Measurements from ENCODE around the gene RBFOX1. TPM values are rescaled to one million over a fixed set of nuclear protein-coding genes. Genes with fewer than 3 reads are reported as not detected.

The RBFOX1 gene
- total RNA-seq, 1 experiment from 2014 or later: not detected

DNA sequence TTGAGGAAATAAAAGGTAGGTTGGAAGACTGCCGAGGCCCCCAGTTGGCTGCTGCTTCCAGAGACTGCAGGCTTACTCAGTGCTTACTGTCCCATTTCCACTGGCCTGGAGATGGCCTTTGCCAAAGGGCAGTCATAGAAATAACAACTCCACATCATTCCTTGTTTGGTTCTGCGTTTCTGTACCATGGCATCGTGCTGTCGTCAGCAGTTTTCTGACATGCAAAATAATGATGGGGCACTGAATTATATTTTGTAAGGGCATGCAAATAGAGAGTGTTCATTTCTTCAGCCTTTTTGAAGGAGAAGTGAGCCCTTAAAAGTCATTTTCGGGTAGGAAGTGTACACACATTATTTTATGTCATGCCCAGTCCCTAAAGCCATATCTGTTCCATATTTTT, 88.9 kb downstream of the RBFOX1 start:
- ATAC-seq: no peak
- H3K36me3 ChIP-seq (ENCODE audit: control insufficient read depth in 1 of 2, insufficient read depth in 2 of 2, low read length in 2 of 2): no peaks in the 10 kb centered on the region
- no TSS peak for BruUV-seq (replicated peaks)
- H3K79me2 ChIP-seq (ENCODE audit: insufficient read depth, low read length): no peaks in the 10 kb centered on the region
- no peaks in the 10 kb centered on the region for H3K9me2 ChIP-seq (ENCODE audit: insufficient read depth)
- RAD21 ChIA-PET (ENCODE audit: low non-redundant PET in 1 of 2, low total read pairs in 2 of 2, uncharacterized antibody in 2 of 2, unreplicated experiment in 2 of 2): no interaction called here
- no peaks in the 10 kb centered on the region for H3K4me1 ChIP-seq (ENCODE audit: control insufficient read depth in 1 of 2, insufficient read depth in 2 of 2, low read length in 2 of 2)
- H3K4me2 ChIP-seq (ENCODE audit: low read length): no peak overlapping the region
- CTCF ChIA-PET: no interaction called here
- no peaks in the 10 kb centered on the region for H3K27me3 ChIP-seq (ENCODE audit: insufficient read depth, low read length)
- intact Hi-C loops (cut with micrococcal nuclease): no loop called here
- no peaks in the 10 kb centered on the region for H4K20me1 ChIP-seq (ENCODE audit: insufficient read depth)
- H3K9me3 ChIP-seq (ENCODE audit: control insufficient read depth in 1 of 2, insufficient read depth in 1 of 2, low read depth in 1 of 2, low read length in 2 of 2): peaks cover 4 to 21% of the 10 kb centered on the region in 2 experiments; a peak in 2 of 4 replicates
- POLR2A ChIA-PET: no interaction called here
- H2AFZ ChIP-seq (ENCODE audit: low read depth, low read length, poor library complexity, severe bottlenecking): no peak overlapping the region
- TF ChIP-seq POLR2AphosphoS5 (IDR thresholded peaks at IDR 0.05; ENCODE audit: low read depth, low read length): no peak
- TF ChIP-seq SRF (IDR thresholded peaks at IDR 0.05; ENCODE audit: low read depth): no peak
- TF ChIP-seq CBX3 (IDR thresholded peaks at IDR 0.05; ENCODE audit: low read depth): no peak
- TF ChIP-seq, protein P1, sequence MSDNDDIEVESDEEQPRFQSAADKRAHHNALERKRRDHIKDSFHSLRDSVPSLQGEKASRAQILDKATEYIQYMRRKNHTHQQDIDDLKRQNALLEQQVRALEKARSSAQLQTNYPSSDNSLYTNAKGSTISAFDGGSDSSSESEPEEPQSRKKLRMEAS (IDR thresholded peaks at IDR 0.05): no peak
- no peak for TF ChIP-seq SP1 (IDR thresholded peaks at IDR 0.05; ENCODE audit: low read depth)
- TF ChIP-seq TCF7L2 (IDR thresholded peaks at IDR 0.05; ENCODE audit: borderline replicate concordance, extremely low read depth, insufficient read depth, insufficient read length): no peak
- no peak for TF ChIP-seq RAD21 (IDR thresholded peaks at IDR 0.05; ENCODE audit: low read depth)
- no peak for TF ChIP-seq EZH2phosphoT487 (IDR thresholded peaks at IDR 0.05; ENCODE audit: borderline replicate concordance)
- TF ChIP-seq POLR2A (IDR thresholded peaks at IDR 0.05; ENCODE audit: borderline replicate concordance, extremely low read depth, insufficient read depth, insufficient read length): no peak
- TF ChIP-seq, protein P2, sequence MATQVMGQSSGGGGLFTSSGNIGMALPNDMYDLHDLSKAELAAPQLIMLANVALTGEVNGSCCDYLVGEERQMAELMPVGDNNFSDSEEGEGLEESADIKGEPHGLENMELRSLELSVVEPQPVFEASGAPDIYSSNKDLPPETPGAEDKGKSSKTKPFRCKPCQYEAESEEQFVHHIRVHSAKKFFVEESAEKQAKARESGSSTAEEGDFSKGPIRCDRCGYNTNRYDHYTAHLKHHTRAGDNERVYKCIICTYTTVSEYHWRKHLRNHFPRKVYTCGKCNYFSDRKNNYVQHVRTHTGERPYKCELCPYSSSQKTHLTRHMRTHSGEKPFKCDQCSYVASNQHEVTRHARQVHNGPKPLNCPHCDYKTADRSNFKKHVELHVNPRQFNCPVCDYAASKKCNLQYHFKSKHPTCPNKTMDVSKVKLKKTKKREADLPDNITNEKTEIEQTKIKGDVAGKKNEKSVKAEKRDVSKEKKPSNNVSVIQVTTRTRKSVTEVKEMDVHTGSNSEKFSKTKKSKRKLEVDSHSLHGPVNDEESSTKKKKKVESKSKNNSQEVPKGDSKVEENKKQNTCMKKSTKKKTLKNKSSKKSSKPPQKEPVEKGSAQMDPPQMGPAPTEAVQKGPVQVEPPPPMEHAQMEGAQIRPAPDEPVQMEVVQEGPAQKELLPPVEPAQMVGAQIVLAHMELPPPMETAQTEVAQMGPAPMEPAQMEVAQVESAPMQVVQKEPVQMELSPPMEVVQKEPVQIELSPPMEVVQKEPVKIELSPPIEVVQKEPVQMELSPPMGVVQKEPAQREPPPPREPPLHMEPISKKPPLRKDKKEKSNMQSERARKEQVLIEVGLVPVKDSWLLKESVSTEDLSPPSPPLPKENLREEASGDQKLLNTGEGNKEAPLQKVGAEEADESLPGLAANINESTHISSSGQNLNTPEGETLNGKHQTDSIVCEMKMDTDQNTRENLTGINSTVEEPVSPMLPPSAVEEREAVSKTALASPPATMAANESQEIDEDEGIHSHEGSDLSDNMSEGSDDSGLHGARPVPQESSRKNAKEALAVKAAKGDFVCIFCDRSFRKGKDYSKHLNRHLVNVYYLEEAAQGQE (IDR thresholded peaks at IDR 0.05; ENCODE audit: low read depth): no peak
- TF ChIP-seq SIN3A (IDR thresholded peaks at IDR 0.05; ENCODE audit: low read depth): no peak
- no peak for TF ChIP-seq ZFX (IDR thresholded peaks at IDR 0.05)
- no peak for TF ChIP-seq ELF1 (IDR thresholded peaks at IDR 0.05; ENCODE audit: borderline replicate concordance, low read depth)
- no peak for TF ChIP-seq EZH2 (IDR thresholded peaks at IDR 0.05)
- TF ChIP-seq JUND (IDR thresholded peaks at IDR 0.05): no peak
- no peak for DNase-seq (ENCODE audit: low read depth, low spot score)
- no peak overlapping the region for H3K27ac ChIP-seq (ENCODE audit: low read depth, low read length)
- H3K9ac ChIP-seq (ENCODE audit: low read length): no peak overlapping the region
- no peak overlapping the region for H3K4me3 ChIP-seq (replicated peaks in 1 of 2; ENCODE audit: low read depth in 1 of 2, low read length in 2 of 2)
